GM20431 (cell line): ENCODE data around the gene MUC12.
"Not testable (repeated sequence)": the region's sequence is repeated elsewhere in the genome, so short reads cannot be mapped to it uniquely, and the experiment has no call there.

Experiments used
- in situ Hi-C: fragments of 300-500 bp; cut with MseI, MboI; formaldehyde crosslinking; loops from one replicate; pipeline ENCODE4 v1.15.0; 2020; ENCODE audit warnings: low sequenced_read_pairs; ENCODE audit not compliant: unreplicated experiment

The MUC12 gene, protein sequence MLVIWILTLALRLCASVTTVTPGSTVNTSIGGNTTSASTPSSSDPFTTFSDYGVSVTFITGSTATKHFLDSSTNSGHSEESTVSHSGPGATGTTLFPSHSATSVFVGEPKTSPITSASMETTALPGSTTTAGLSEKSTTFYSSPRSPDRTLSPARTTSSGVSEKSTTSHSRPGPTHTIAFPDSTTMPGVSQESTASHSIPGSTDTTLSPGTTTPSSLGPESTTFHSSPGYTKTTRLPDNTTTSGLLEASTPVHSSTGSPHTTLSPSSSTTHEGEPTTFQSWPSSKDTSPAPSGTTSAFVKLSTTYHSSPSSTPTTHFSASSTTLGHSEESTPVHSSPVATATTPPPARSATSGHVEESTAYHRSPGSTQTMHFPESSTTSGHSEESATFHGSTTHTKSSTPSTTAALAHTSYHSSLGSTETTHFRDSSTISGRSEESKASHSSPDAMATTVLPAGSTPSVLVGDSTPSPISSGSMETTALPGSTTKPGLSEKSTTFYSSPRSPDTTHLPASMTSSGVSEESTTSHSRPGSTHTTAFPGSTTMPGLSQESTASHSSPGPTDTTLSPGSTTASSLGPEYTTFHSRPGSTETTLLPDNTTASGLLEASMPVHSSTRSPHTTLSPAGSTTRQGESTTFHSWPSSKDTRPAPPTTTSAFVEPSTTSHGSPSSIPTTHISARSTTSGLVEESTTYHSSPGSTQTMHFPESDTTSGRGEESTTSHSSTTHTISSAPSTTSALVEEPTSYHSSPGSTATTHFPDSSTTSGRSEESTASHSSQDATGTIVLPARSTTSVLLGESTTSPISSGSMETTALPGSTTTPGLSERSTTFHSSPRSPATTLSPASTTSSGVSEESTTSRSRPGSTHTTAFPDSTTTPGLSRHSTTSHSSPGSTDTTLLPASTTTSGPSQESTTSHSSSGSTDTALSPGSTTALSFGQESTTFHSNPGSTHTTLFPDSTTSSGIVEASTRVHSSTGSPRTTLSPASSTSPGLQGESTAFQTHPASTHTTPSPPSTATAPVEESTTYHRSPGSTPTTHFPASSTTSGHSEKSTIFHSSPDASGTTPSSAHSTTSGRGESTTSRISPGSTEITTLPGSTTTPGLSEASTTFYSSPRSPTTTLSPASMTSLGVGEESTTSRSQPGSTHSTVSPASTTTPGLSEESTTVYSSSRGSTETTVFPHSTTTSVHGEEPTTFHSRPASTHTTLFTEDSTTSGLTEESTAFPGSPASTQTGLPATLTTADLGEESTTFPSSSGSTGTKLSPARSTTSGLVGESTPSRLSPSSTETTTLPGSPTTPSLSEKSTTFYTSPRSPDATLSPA (N-terminal part only)

GRCh38 chr7:100969066-100969615 is at the start of gene MUC12:
TSS of gene MUC12 (plus strand) at chr7:100969565. CDS start at chr7:100969623, 58 bp downstream.
- in situ Hi-C loops = loop anchor here (10.0 kb wide), 1 partner anchor 86 kb away; no protein-coding TSS in a partner anchor

GRCh38 chr7:100919779-100920437 is 49.5 kb upstream of the MUC12 start:
- in situ Hi-C loops = not testable (repeated sequence)

- in situ Hi-C loops = no loop called here
Measured at GRCh38 chr7:100921039-100921438, 48.3 kb upstream of the MUC12 start.

GRCh38 chr7:100923616-100924015 is 45.7 kb upstream of the MUC12 start:
- in situ Hi-C loops = not testable (repeated sequence)

DNA sequence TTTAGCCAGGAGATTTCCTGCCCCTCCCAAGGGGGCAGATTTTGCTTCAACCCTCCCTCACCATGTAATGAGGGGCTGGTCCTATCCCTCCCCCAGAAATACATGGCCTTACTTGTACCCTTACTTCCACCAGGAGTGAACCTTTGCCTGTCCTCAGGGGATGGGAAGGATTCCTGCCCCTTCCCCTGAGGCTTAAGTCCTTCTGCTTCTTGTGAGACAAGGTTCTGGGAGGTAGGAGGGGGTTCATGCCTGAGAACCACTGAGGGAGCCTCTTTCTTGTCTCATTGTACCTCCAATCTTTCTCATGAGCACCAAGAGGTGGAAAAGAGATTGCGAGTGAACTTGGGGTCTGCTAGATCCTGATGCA is 39.6 kb upstream of the MUC12 start:
- in situ Hi-C loops = no loop called here

- in situ Hi-C loops = no loop called here
Measured at GRCh38 chr7:100933734-100934133, 35.6 kb upstream of the MUC12 start.

DNA sequence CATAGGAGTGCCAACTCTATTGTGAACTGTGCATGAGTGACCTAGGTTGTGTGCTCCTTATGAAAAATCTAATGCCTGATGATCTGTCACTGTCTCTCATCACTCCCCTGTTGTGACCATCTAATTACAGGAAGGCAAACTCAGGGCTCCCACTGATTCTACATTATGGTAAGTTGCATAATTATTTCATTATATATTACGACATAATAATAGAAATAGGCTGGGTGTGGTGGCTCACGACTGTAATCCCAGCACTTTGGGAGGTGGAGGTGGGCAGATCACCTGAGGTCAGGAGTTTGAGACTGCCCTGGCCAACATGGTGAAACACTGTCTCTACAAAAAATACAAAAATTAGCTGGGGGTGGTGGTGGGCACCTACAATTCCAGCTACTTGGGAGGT is 34.0 kb upstream of the MUC12 start:
- in situ Hi-C loops = not testable (repeated sequence)

GRCh38 chr7:100936167-100936566 is 33.2 kb upstream of the MUC12 start:
- in situ Hi-C loops = not testable (repeated sequence)

- in situ Hi-C loops = no loop called here
Measured at GRCh38 chr7:100942045-100942774, 27.2 kb upstream of the MUC12 start.

DNA sequence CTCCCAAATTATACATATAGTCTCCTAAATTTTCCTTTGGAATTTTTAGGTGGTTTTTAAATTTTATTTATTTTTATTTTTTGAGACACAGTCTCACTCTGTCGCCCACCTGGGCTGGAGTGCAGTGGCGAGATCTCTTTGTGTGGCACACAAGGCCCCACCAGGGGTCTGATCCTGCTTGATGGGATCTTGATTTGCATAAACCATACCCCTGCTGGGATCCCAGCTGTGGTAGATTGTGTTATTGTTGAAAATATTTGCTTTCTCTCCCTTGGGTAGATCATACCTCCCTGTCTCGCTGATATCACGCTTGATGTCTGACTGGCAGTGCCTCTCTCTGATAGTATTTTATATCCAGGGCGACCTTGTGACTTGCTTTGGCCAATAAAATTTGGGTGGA is 25.7 kb upstream of the MUC12 start:
- in situ Hi-C loops = no loop called here

DNA sequence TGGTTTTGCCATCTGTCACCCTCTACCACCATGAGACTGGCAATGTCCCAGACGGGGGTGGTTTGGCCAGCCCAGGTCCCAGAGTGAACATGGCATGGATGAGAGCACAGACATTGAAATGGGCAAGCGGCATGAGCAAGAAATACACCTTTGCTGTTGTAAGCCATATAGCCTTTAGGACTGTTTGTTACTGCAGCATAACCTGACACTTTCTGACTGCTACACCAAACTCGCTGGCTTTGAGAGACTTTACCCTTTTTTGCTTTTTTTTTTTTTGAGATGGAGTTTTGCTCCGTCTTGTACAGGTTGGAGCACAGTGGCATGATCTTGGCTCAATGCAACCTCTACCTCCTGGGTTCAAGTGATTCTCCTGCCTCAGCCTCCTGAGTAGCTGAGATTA is 25.2 kb upstream of the MUC12 start:
- in situ Hi-C loops = no loop called here

- in situ Hi-C loops = no loop called here
Measured at GRCh38 chr7:100946111-100946510, 23.3 kb upstream of the MUC12 start.

GRCh38 chr7:100946766-100947365 is 22.5 kb upstream of the MUC12 start:
- in situ Hi-C loops = no loop called here

DNA sequence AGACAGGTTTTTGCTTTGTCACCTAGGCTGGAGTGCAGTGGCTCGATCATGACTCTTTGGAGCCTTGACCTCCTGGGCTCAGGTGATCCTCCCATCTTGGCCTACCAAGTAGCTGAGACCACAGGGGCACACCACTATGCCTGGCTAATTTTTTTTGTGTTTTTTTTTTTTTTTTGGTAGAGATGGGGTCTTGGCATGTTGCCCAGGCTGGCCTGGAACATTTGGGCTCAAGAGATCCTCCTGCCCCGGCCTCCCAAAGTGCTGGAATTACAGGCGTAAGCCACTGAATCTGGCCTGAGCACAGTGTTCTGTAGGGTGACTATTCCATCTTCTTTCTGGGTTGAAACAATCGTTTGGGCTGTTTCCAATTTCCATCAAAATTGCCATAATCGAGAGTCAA is 21.6 kb upstream of the MUC12 start:
- in situ Hi-C loops = no loop called here

DNA sequence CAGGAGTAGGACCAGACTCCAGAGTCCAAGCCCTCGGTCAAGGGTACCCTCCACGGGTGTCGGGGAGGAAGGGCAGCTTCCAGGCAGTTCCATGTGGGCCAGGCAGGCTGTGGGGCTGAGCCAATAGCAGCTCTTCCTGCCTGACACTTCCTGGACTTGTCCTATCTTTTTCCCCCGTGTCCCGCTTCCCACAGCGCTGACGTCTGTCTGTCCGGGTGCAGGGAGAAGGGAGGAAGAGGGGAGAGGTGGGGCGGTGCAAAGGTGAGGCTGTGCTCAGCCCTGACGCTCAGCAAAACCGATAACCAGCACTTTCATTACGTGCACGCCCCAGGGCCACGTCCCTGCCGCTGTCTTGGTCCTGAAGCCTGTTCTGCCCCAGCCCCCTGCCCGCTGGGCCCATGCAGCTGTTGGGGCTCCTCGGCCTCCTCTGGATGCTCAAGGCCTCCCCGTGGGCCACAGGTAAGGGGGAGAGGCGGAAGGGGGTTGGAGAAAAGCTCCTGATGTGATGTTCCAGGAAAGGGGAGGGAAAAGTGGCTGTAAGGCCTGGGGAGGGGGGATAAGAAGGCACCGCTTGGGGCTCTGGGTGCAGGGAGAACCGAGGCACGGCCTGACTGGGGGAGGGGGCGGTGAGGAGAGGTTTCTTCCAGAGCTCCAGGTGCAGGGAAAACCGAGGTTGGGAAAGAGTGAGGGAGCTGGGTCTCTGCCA is 20.0 kb upstream of the MUC12 start, which contains the start of gene MUC3A:
MUC3A (plus strand) TSS at position 308 of the 706 bp plus-strand sequence; CDS start at position 399, 91 bp downstream.
- in situ Hi-C loops = no loop called here

DNA sequence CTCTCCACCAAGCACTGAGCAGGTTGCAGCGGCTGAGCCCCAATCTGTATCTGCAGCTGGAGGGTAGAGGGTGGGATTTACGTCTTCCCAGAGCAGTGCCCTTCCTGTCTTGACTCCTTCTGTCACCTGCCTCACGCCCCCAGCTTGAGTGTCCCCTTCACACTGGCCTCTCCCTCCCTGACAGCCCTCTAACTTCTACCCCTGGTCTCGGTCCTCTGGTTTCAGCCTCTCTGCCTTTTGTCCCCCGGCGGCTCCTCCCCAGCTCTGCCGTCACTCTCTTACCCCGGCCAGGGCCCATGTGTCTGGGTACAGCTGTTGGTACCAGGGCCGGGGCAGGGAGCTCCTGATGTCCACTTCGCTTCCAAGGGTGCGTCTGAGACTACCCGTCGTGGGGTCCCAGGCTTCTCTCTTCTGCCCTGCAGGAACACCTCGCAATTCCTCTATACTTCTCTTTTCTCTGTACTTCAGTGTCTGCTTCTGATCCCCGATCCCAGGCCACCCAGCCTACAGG is 19.4 kb upstream of the MUC12 start:
- in situ Hi-C loops = no loop called here

GRCh38 chr7:100951172-100951571 is 18.2 kb upstream of the MUC12 start:
- in situ Hi-C loops = no loop called here
